Skeletal muscle satellite cell (primary cell): Measurements from ENCODE around the gene MAP3K14.

Source experiments
- H3K27me3 ChIP-seq: 2 replicates; pipeline ENCODE4 v1.7.0; 2013; ENCODE audit warnings: low read length; ENCODE audit not compliant: control insufficient read depth, insufficient read depth
- H3K36me3 ChIP-seq: 2 replicates; pipeline ENCODE4 v1.7.0; 2013; ENCODE audit warnings: mild to moderate bottlenecking, control low read depth, low read length; ENCODE audit not compliant: insufficient read depth
- H3K4me1 ChIP-seq: 2 replicates; pipeline ENCODE4 v1.7.0; 2013; ENCODE audit warnings: low read length; ENCODE audit not compliant: control insufficient read depth, insufficient read depth
- H3K4me2 ChIP-seq: 2 replicates; pipeline ENCODE4 v1.7.0; 2013; ENCODE audit warnings: mild to moderate bottlenecking, low read length
- H3K4me3 ChIP-seq: 2 replicates; pipeline ENCODE4 v1.7.0; 2013; ENCODE audit warnings: low read length
- H3K9ac ChIP-seq: 2 replicates; pipeline ENCODE4 v1.7.0; 2013; ENCODE audit warnings: mild to moderate bottlenecking, low read depth, low read length, moderate library complexity
- H3K9me3 ChIP-seq: replicated peaks from 2 replicates; pipeline ENCODE4 v1.7.0; 2013; ENCODE audit warnings: mild to moderate bottlenecking, control low read depth, low read length

The MAP3K14 gene

DNA sequence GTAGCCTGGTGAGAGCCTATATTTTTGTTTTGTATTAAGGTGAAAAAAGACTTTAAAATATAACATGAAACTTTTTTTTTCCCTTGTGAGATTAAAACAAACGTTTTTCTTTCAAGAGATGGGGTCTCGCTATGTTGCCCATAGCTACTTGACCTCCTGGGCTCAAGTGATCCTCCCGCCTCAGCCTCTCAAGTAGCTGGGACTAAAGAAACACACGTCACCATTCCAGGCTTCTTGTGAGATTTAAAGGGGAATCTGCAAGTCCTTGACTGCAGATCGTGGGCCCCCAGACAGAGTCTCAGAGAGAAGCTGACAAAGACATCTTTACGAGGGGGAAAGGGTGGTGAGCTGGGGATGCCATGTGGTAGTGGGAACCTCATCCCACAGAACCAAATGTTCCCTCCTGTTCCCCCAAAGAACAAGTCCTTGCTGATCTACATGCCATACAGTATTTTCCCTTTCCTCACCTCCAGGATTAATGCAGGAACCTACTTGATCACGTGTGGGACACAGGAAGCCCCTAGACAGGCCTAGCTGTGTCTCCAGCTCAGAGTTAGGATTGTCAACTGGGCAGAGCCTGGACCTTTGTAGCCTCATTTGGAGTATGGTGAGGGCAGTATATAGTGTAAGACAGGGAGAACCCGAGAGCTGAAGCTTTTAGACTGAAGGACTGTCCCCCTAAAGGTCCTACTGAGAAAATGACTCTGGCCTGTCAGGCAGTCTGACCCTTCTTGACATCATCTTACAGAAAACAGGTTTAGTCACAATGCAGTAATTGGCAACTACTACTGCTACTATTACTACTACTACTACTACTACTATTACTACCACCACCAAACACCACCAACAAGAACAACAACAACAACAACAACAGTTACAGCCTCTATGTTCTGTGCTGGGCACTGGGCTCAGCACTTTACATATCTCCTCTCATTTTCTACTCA is 4.1 kb downstream of the MAP3K14 start:
- Histone ChIP-seq H3K4me3 (peak overlapping the region; percentile 87), H3K4me2 (peak overlapping the region; percentile 80), H3K36me3 (peaks cover 31% of the 10 kb centered on the region), H3K4me1 (peaks cover 59% of the 10 kb centered on the region), H3K9me3 (no peaks in the 10 kb centered on the region), H3K27me3 (no peaks in the 10 kb centered on the region), H3K9ac (peak overlapping the region; percentile 91)

DNA sequence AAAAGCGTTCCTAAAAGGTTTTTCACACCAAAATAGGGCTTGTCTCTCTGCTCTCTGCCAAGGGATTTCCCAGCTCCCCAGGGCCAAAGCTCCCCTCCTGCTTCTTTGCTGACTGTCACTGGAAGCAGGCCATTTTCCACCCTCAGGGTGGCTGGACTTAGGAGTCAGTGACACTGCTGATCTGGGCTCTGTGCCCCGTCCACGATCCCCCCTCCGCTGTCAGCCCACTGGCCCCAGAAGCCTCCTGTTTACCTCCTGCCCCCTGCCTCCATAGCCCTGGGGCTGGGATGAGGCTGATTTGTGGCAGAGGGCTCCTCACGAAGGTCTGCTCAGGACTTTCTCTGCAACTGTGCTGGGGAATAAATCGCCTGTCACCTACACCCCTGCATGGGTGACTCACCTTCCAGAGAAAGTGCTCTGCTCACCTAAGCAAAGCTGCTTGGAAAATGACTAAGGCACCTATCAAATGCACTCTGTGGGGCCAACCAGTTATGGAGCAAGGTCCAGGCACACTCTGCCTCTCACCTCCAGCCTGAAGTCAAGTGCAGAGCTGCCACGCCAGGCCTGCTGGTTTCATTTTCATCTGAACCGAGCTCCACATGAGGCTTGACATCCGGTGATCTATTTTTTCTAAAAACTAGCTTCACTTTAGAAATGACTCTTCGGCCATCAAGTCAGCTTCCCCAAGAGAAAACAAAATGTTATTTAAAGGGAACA is 4.9 kb downstream of the MAP3K14 start:
- H3K27me3 ChIP-seq, result no peaks in the 10 kb centered on the region
- peak overlapping the region; percentile 91 for H3K9ac ChIP-seq
- H3K36me3 ChIP-seq, result peaks cover 31% of the 10 kb centered on the region
- peak overlapping the region; percentile 80 for H3K4me2 ChIP-seq
- H3K4me1 ChIP-seq, result peaks cover 62% of the 10 kb centered on the region
- H3K4me3 ChIP-seq, result peak overlapping the region; percentile 87
- H3K9me3 ChIP-seq, result no peaks in the 10 kb centered on the region

DNA sequence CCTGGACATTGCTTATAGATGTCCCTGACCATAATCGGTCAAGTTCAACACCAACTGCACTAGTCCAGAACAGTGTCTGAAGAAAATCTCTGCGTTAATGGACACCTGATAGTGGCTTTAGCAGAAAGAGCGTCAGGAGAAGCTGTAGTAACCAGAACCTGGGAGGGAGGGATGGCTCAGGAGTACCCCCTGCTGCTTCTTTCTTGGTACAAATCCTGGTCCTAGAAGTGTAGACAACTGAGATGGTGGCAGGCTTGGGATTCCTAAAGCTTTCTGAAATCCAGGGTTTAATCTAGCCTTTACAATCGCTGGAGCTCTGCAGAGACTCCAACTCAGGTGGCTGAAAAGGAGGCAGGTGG is 5.4 kb downstream of the MAP3K14 start:
- Histone ChIP-seq H3K4me2 (peak overlapping the region; percentile 80), H3K9me3 (no peaks in the 10 kb centered on the region), H3K9ac (peak overlapping the region; percentile 91), H3K4me1 (peaks cover 67% of the 10 kb centered on the region), H3K4me3 (no peak overlapping the region), H3K36me3 (peaks cover 31% of the 10 kb centered on the region), H3K27me3 (no peaks in the 10 kb centered on the region)

- H3K36me3 ChIP-seq, result peaks cover 34% of the 10 kb centered on the region
- H3K9ac ChIP-seq, result peak overlapping the region; percentile 91
- no peak overlapping the region for H3K4me3 ChIP-seq
- H3K27me3 ChIP-seq, result no peaks in the 10 kb centered on the region
- H3K9me3 ChIP-seq, result no peaks in the 10 kb centered on the region
- peaks cover 75% of the 10 kb centered on the region for H3K4me1 ChIP-seq
- H3K4me2 ChIP-seq, result peak overlapping the region; percentile 80
Measured at GRCh38 chr17:45310380-45311324, 6.2 kb downstream of the MAP3K14 start.

DNA sequence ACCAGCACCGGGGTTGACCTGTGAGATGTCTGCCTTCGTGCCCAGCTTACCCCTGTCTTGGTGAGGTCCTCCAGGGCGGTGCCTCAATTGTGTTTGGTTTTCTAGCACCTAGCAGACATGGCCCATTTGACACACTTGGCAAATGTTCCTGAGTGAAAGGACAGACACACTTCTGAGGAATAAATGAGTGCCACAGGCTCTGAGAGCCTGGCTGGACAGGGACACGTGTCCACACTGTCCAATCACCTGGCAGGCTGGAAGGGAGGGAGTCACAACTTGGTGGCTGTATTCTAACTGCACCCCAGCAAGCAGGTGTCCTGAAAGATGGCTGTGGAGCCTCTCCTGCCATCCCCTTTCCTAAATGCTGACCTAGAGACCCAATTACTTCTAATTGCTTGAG is 7.4 kb downstream of the MAP3K14 start:
- peaks cover 82% of the 10 kb centered on the region for H3K4me1 ChIP-seq

GRCh38 chr17:45308840-45309239 is 8.0 kb downstream of the MAP3K14 start:
- Histone ChIP-seq H3K4me1 (peaks cover 78% of the 10 kb centered on the region), H3K9me3 (no peaks in the 10 kb centered on the region), H3K4me3 (no peak overlapping the region), H3K4me2 (no peak overlapping the region), H3K9ac (no peak overlapping the region), H3K27me3 (no peaks in the 10 kb centered on the region), H3K36me3 (peaks cover 43% of the 10 kb centered on the region)

More for the DNA sequence above, 7.4 kb downstream of the MAP3K14 start:
- peaks cover 39% of the 10 kb centered on the region for H3K36me3 ChIP-seq
- no peaks in the 10 kb centered on the region for H3K9me3 ChIP-seq
- H3K27me3 ChIP-seq, result no peaks in the 10 kb centered on the region
- no peak overlapping the region for H3K9ac ChIP-seq
- no peak overlapping the region for H3K4me2 ChIP-seq
- H3K4me3 ChIP-seq, result no peak overlapping the region

- H3K4me1 ChIP-seq, result peaks cover 74% of the 10 kb centered on the region
- no peaks in the 10 kb centered on the region for H3K27me3 ChIP-seq
- peak overlapping the region; percentile 63 for H3K9ac ChIP-seq
- peak overlapping the region; percentile 23 for H3K4me3 ChIP-seq
- peak overlapping the region; percentile 71 for H3K4me2 ChIP-seq
- peaks cover 43% of the 10 kb centered on the region for H3K36me3 ChIP-seq
- no peaks in the 10 kb centered on the region for H3K9me3 ChIP-seq
Measured at GRCh38 chr17:45308016-45308365, 8.8 kb downstream of the MAP3K14 start.

- Histone ChIP-seq H3K4me2 (peak overlapping the region; percentile 71), H3K4me1 (peaks cover 74% of the 10 kb centered on the region), H3K27me3 (no peaks in the 10 kb centered on the region), H3K36me3 (peaks cover 43% of the 10 kb centered on the region), H3K4me3 (peak overlapping the region; percentile 23), H3K9ac (peak overlapping the region; percentile 63), H3K9me3 (no peaks in the 10 kb centered on the region)
Measured at GRCh38 chr17:45307290-45308015, 9.4 kb downstream of the MAP3K14 start.

DNA sequence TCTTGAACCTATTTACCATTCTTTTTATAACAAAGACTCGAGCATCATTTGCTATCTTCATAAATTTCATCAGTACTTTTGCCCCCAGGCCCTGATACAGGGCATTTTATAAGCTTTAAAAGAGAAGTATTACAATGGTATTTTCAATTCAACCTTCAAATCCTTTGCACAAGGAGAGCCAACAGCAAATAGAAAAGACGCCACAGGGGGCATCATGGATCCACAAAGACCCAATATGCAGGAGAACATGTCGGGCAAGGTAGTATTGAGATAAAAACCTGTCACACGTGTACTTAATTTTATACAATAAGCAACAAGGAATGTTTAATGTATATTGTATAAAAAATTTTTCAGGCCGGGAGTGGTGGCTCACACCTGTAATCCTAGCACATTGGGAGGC is 10.2 kb downstream of the MAP3K14 start:
- Histone ChIP-seq H3K4me1 (peaks cover 74% of the 10 kb centered on the region), H3K4me3 (peak overlapping the region; percentile 18), H3K9me3 (no peaks in the 10 kb centered on the region)

DNA sequence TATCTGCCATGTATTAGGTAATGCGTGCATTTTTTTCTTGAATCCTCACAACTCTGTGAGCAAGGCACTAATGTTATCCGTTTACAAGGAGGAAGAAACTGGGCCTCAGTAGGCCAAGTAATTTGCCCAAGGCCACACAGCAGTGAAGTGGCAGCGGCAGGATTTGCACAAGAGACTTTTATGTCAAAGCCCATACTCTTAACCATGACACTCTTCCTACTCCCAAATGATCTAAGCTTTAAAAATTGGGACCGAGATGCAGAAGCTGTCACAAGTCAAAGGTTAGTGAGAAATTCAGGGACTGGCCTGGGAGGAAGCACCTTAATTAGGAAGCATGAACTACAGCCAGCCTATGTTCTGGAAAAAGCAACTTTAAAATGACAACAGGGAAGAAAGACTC is 10.7 kb downstream of the MAP3K14 start:
- peak overlapping the region; percentile 47 for H3K9ac ChIP-seq
- H3K4me1 ChIP-seq, result peaks cover 70% of the 10 kb centered on the region

More for the DNA sequence above, 10.2 kb downstream of the MAP3K14 start:
- peak overlapping the region; percentile 50 for H3K4me2 ChIP-seq
- no peaks in the 10 kb centered on the region for H3K27me3 ChIP-seq
- H3K9ac ChIP-seq, result peak overlapping the region; percentile 47
- peaks cover 38% of the 10 kb centered on the region for H3K36me3 ChIP-seq

More for the DNA sequence above, 10.7 kb downstream of the MAP3K14 start:
- Histone ChIP-seq H3K9me3 (no peaks in the 10 kb centered on the region), H3K27me3 (no peaks in the 10 kb centered on the region), H3K4me2 (peak overlapping the region; percentile 50), H3K36me3 (peaks cover 34% of the 10 kb centered on the region), H3K4me3 (no peak overlapping the region)
